SK-N-SH treated with all-trans-retinoic acid at 6 μM for 48 hours (cell line): ENCODE results near the gene FZD4.

Experiments used
- ATAC-seq: fragments of 200-7000 bp; cut with Tn5 transposase; 3 replicates; pipeline ENCODE4 v1.9.1; 2020; ENCODE audit warnings: mild to moderate bottlenecking, moderate library complexity
- ARNTL ChIP-seq: fragments of 450-650 bp; formaldehyde crosslinking; IDR thresholded peaks from 2 replicates; pipeline ENCODE4 v1.5.0; 2020; ENCODE audit warnings: low read depth, mild to moderate bottlenecking, moderate library complexity, borderline replicate concordance
- BACH2 ChIP-seq: fragments of 250-450 bp; sonication (Bioruptor Pico); IDR thresholded peaks from 2 replicates; pipeline ENCODE4 v1.9.0; 2021; ENCODE audit warnings: mild to moderate bottlenecking, borderline replicate concordance
- CSDC2 ChIP-seq: fragments of 250-450 bp; sonication (Bioruptor Pico); IDR thresholded peaks from 2 replicates; pipeline ENCODE4 v1.5.0; 2020; ENCODE audit warnings: mild to moderate bottlenecking, moderate library complexity
- ESRRG ChIP-seq: fragments of 250-450 bp; sonication (Bioruptor Pico); IDR thresholded peaks from 2 replicates; pipeline ENCODE4 v1.6.1; 2021; ENCODE audit warnings: mild to moderate bottlenecking
- GLIS3 ChIP-seq: fragments of 250-450 bp; sonication (Bioruptor Pico); IDR thresholded peaks from 2 replicates; pipeline ENCODE4 v1.5.0; 2020; ENCODE audit warnings: mild to moderate bottlenecking, moderate library complexity
- ISL1 ChIP-seq: fragments of 250-450 bp; sonication (Bioruptor Pico); IDR thresholded peaks from 2 replicates; pipeline ENCODE4 v2.1.2; 2022; ENCODE audit warnings: mild to moderate bottlenecking, moderate library complexity
- OSR1 ChIP-seq: fragments of 250-450 bp; sonication (Bioruptor Pico); IDR thresholded peaks from 2 replicates; pipeline ENCODE4 v1.8.0; 2022; ENCODE audit warnings: moderate library complexity, mild to moderate bottlenecking, inconsistent platforms
- PATZ1 ChIP-seq: fragments of 250-450 bp; sonication (Bioruptor Pico); IDR thresholded peaks from 2 replicates; pipeline ENCODE4 v1.8.0; 2020; ENCODE audit warnings: mild to moderate bottlenecking, moderate library complexity, borderline replicate concordance
- PPARA ChIP-seq: fragments of 250-450 bp; sonication (Bioruptor Pico); IDR thresholded peaks from 2 replicates; pipeline ENCODE4 v1.5.0; 2020; ENCODE audit warnings: mild to moderate bottlenecking, borderline replicate concordance
- RARB ChIP-seq: fragments of 250-450 bp; sonication (Bioruptor Pico); IDR thresholded peaks from 2 replicates; pipeline ENCODE4 v1.8.0; 2021; ENCODE audit warnings: mild to moderate bottlenecking, moderate library complexity
- SNAI2 ChIP-seq: fragments of 250-450 bp; sonication (Bioruptor Pico); IDR thresholded peaks from 2 replicates; pipeline ENCODE4 v1.5.0; 2020; ENCODE audit warnings: mild to moderate bottlenecking, moderate library complexity
- TCF4 ChIP-seq: fragments of 250-450 bp; sonication (Bioruptor Pico); IDR thresholded peaks from 2 replicates; pipeline ENCODE4 v1.8.0; 2021; ENCODE audit warnings: mild to moderate bottlenecking, moderate library complexity, borderline replicate concordance
- TOX ChIP-seq: fragments of 250-450 bp; sonication (Bioruptor Pico); IDR thresholded peaks from 2 replicates; pipeline ENCODE4 v1.8.0; 2021; ENCODE audit warnings: mild to moderate bottlenecking, moderate library complexity, borderline replicate concordance
- ZC3H10 ChIP-seq: fragments of 250-450 bp; sonication (Bioruptor Pico); IDR thresholded peaks from 2 replicates; pipeline ENCODE4 v1.5.1; 2021; ENCODE audit warnings: mild to moderate bottlenecking, moderate library complexity
- ZFP3 ChIP-seq: fragments of 250-450 bp; sonication (Bioruptor Pico); IDR thresholded peaks from 2 replicates; pipeline ENCODE4 v1.5.0; 2020; ENCODE audit warnings: mild to moderate bottlenecking, moderate library complexity
- ZFP30 ChIP-seq: fragments of 450-650 bp; formaldehyde crosslinking; IDR thresholded peaks from 2 replicates; pipeline ENCODE4 v1.5.0; 2022; ENCODE audit warnings: mild to moderate bottlenecking, moderate library complexity
- ZNF565 ChIP-seq: fragments of 450-650 bp; formaldehyde crosslinking; conservative IDR thresholded peaks from 2 replicates; pipeline ENCODE4 v1.5.0; 2020; ENCODE audit warnings: low read depth, mild to moderate bottlenecking, moderate library complexity
- TF ChIP-seq, protein P1 (sequence below): fragments of 250-450 bp; sonication (Bioruptor Pico); IDR thresholded peaks from 2 replicates; pipeline ENCODE4 v1.8.0; 2021; ENCODE audit warnings: low read depth, mild to moderate bottlenecking, moderate library complexity, borderline replicate concordance
- TF ChIP-seq, protein P2 (sequence below): fragments of 250-450 bp; sonication (Bioruptor Pico); IDR thresholded peaks from 2 replicates; pipeline ENCODE4 v1.5.0; 2020; ENCODE audit warnings: mild to moderate bottlenecking, moderate library complexity

FZD4 gene

DNA sequence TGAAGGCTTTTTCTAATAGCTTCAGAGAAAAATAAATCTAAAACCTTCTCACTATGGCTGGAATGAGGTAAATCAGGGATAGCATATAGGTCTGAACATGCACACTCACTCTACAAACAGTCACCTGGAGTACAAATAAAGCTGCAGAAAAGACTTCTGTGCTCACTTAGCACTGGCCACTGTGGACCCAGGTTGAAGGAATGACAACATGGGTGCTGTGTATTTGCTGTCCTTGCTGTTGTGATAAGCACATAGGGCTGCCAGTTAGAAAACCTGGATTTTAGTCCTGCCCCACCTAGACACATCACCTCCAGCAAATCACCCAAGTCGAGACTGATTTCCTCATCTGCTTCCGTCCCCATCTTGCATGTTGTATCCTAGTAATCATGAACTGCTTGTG lies 51.2 kb downstream of the FZD4 start:
- ATAC-seq, result no peak
- TF ChIP-seq ZNF565 (CRISPR knock-in tag) (no peak), TOX (CRISPR knock-in tag) (no peak), PPARA (CRISPR knock-in tag) (no peak), TCF4 (CRISPR knock-in tag) (no peak), ISL1 (CRISPR knock-in tag) (no peak), PATZ1 (CRISPR knock-in tag) (no peak)

DNA sequence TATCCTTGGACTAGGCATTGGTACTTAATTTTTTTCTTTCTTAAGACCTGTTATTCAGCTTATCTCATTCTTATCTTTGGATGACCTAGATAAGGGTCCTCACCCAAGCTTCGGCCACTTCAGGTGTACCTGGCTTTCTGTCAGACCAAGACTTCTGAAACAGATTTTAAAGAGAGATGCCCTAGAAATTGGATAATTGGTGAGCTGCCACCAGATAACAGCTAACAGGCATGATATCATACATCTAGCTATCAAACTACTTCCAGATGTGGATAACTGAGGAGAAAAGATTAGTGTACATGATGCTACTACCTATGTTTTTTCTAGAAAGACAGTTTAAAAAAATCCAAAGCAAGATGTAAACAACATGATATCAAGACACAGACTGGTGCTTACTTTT lies 52.9 kb downstream of the FZD4 start:
- no peak; the same call in 2 of the 3 replicates for ATAC-seq

DNA sequence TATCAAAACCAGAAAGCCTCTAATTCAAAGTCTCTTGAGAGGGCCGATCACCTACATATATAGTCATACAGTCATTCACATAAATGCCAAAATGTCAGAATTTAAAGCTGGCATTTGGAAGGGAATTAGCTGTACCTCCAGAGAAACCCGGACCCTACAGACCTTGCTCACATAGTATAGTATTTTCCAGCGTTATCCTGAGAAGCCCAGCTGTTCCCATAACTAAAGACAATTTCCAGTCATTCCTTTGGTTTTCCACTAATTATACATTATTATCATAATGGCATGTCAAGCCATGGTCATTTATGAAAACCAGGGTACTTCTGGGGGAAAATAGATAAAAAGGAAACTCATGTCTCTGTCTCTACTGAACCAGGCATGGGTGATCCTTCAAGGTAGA lies 53.6 kb downstream of the FZD4 start:
- TF ChIP-seq ARNTL (CRISPR knock-in tag) (no peak), PATZ1 (CRISPR knock-in tag) (no peak), TCF4 (CRISPR knock-in tag) (no peak), ZFP30 (CRISPR knock-in tag) (no peak), PPARA (CRISPR knock-in tag) (no peak), RARB (no peak), ZFP3 (CRISPR knock-in tag) (no peak), ZC3H10 (CRISPR knock-in tag) (no peak)
- no peak for ATAC-seq

More for the DNA sequence above, 52.9 kb downstream of the FZD4 start:
- TF ChIP-seq OSR1 (CRISPR knock-in tag), result no peak
- peak; percentile 83 for TF ChIP-seq TCF4 (CRISPR knock-in tag)

GRCh38 chr11:86900162-86900561 lies 55.0 kb downstream of the FZD4 start:
- TF ChIP-seq, protein P1, sequence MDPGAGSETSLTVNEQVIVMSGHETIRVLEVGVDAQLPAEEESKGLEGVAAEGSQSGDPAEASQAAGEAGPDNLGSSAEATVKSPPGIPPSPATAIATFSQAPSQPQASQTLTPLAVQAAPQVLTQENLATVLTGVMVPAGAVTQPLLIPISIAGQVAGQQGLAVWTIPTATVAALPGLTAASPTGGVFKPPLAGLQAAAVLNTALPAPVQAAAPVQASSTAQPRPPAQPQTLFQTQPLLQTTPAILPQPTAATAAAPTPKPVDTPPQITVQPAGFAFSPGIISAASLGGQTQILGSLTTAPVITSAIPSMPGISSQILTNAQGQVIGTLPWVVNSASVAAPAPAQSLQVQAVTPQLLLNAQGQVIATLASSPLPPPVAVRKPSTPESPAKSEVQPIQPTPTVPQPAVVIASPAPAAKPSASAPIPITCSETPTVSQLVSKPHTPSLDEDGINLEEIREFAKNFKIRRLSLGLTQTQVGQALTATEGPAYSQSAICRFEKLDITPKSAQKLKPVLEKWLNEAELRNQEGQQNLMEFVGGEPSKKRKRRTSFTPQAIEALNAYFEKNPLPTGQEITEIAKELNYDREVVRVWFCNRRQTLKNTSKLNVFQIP (CRISPR knock-in tag), result no peak

DNA sequence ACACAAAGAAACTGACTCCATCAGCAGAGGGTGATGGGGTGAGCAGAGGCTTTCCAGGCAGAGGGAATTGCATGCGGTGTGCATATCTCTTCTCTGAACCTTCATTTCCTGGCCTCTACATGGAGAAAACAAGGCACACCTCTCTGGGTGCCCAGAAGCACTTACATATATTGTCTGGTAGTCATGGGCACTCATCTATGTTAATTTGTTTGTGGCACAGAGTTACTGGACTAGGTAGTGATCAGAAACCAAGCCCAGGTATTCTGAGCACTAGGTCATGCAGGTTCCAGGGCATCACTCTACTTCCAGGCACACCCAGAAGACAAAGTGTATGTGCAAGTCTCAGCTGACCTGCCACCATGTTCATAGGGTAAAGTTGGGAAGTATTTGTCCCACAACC lies 56.5 kb downstream of the FZD4 start:
- TF ChIP-seq, protein P2, sequence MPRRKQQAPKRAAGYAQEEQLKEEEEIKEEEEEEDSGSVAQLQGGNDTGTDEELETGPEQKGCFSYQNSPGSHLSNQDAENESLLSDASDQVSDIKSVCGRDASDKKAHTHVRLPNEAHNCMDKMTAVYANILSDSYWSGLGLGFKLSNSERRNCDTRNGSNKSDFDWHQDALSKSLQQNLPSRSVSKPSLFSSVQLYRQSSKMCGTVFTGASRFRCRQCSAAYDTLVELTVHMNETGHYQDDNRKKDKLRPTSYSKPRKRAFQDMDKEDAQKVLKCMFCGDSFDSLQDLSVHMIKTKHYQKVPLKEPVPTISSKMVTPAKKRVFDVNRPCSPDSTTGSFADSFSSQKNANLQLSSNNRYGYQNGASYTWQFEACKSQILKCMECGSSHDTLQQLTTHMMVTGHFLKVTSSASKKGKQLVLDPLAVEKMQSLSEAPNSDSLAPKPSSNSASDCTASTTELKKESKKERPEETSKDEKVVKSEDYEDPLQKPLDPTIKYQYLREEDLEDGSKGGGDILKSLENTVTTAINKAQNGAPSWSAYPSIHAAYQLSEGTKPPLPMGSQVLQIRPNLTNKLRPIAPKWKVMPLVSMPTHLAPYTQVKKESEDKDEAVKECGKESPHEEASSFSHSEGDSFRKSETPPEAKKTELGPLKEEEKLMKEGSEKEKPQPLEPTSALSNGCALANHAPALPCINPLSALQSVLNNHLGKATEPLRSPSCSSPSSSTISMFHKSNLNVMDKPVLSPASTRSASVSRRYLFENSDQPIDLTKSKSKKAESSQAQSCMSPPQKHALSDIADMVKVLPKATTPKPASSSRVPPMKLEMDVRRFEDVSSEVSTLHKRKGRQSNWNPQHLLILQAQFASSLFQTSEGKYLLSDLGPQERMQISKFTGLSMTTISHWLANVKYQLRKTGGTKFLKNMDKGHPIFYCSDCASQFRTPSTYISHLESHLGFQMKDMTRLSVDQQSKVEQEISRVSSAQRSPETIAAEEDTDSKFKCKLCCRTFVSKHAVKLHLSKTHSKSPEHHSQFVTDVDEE (CRISPR knock-in tag), result no peak
- no peak for TF ChIP-seq ZFP3 (CRISPR knock-in tag)
- TF ChIP-seq ZC3H10 (CRISPR knock-in tag), result no peak
- TF ChIP-seq RARB, result no peak
- no peak for TF ChIP-seq PATZ1 (CRISPR knock-in tag)
- no peak for TF ChIP-seq GLIS3 (CRISPR knock-in tag)
- no peak for TF ChIP-seq BACH2 (CRISPR knock-in tag)
- TF ChIP-seq ISL1 (CRISPR knock-in tag), result no peak
- TF ChIP-seq SNAI2 (CRISPR knock-in tag), result no peak
- no peak for TF ChIP-seq CSDC2 (CRISPR knock-in tag)
- no peak for TF ChIP-seq ESRRG (CRISPR knock-in tag)
- TF ChIP-seq OSR1 (CRISPR knock-in tag), result no peak
- ATAC-seq, result no peak

More at GRCh38 chr11:86900162-86900561, 55.0 kb downstream of the FZD4 start:
- no peak for ATAC-seq
